Body of pancreas (tissue), 4 donors: ENCODE results near the gene TRUB2. TPM values are rescaled to one million over a fixed set of nuclear protein-coding genes. Genes with fewer than 3 reads are reported as not detected.
"Not testable (repeated sequence)": the region's sequence is repeated elsewhere in the genome, so short reads cannot be mapped to it uniquely, and the experiment has no call there.

ENCODE experiments used
- ATAC-seq: fragments of 150-250 bp; one replicate; pipeline ENCODE4 v1.9.1; 2016
- DNase-seq, 4 donors: peaks; one replicate each; pipeline ENCODE4 v3.0.0-alpha.2; 2019
- H3K27ac ChIP-seq, 4 donors: fragments of 200-600 bp; sonication (generic); 1 replicate in 3 of 4; 2 replicates in 1 of 4; pipeline versions ENCODE4 v1.5.1 to v1.6.1; 2016 to 2019; ENCODE audit warnings: mild to moderate bottlenecking in 1 of 4, mixed read lengths in 1 of 4, moderate library complexity in 1 of 4
- H3K27me3 ChIP-seq, 2 donors: fragments of 200-600 bp; sonication (generic); one replicate each; pipeline ENCODE4 v1.6.0; 2016; ENCODE audit warnings: mild to moderate bottlenecking in 1 of 2
- H3K36me3 ChIP-seq, 2 donors: fragments of 200-600 bp; sonication (generic); replicated peaks in 1 of 2; 2 replicates each; pipeline ENCODE4 v1.5.1; 2016; ENCODE audit warnings: low read depth in 2 of 2; ENCODE audit not compliant: insufficient read depth in 1 of 2
- H3K4me1 ChIP-seq: fragments of 200-600 bp; sonication (generic); one replicate; pipeline ENCODE4 v1.6.0; 2016
- H3K4me3 ChIP-seq, 2 donors: fragments of 200-600 bp; sonication (generic); 1 replicate in 1 of 2; 2 replicates in 1 of 2; pipeline ENCODE4 v1.5.1; 2016 to 2019
- H3K9me3 ChIP-seq, 3 donors: fragments of 200-600 bp; sonication (generic); 1 replicate in 2 of 3; 2 replicates in 1 of 3; pipeline ENCODE4 v1.5.1; 2016
- CTCF ChIP-seq, 7 experiments: fragments of 450-650 bp in 4 of 7; fragments of 200-600 bp in 3 of 7; sonication (generic) in 3 of 7; IDR thresholded peaks; one replicate each; pipeline ENCODE4 v1.5.1; 2016 to 2019; ENCODE audit warnings: antibody characterized with exemption in 7 of 7
- POLR2A ChIP-seq, 3 donors: fragments of 450-650 bp; IDR thresholded peaks; one replicate each; pipeline ENCODE4 v1.6.1; 2016; ENCODE audit warnings: antibody characterized with exemption in 3 of 3, mild to moderate bottlenecking in 2 of 3
- WGBS, 2 donors: methylation state at CpG; one replicate each; pipeline ENCODE4 v1.1.5; 2017; 5-methylcytosine and 5-hydroxymethylcytosine counted together
- intact Hi-C: fragments of 100-400 bp; cut with DNase I; formaldehyde crosslinking; loops from one replicate; pipeline ENCODE4 v1.15.1; 2023
- total RNA-seq, 2 donors: library from RNA; depleted of rRNA; stranded (reverse); fragments of >200 nt; gene quantifications; one replicate each; pipeline ENCODE4 v1.1.0, GENCODE V29; 2016

TRUB2 gene
- total RNA-seq, 2 donors from 2014 or later, result 6.3 to 11.4 TPM

GRCh38 chr9:128342971-128343680, 20.9 kb upstream of the TRUB2 start:
- intact Hi-C loops, result no loop called here
- H3K27me3 ChIP-seq, result no peaks in the 10 kb centered on the region
- 84 to 100% methylated on average over 3 to 8 of the region's 8 CpGs for WGBS, 2 donors
- DNase-seq (no peak), ATAC-seq (no peak)
- H3K27ac ChIP-seq, result no peak overlapping the region
- peaks cover 0 to 13% of the 10 kb centered on the region in 2 donors for H3K36me3 ChIP-seq
- TF ChIP-seq POLR2A (IDR thresholded peaks at IDR 0.05) (no peak), CTCF (IDR thresholded peaks at IDR 0.05) (no peak)
- H3K9me3 ChIP-seq, result no peaks in the 10 kb centered on the region
- H3K4me3 ChIP-seq, result no peak overlapping the region
- H3K4me1 ChIP-seq, result peaks cover 15% of the 10 kb centered on the region

- ATAC-seq (peak; percentile 48), DNase-seq (peak; percentile 66 to 78 (median 74))
- Histone ChIP-seq H3K4me3 (peak overlapping the region in 1 of 2 donors; percentile 72), H3K9me3 (no peaks in the 10 kb centered on the region), H3K4me1 (peaks cover 15% of the 10 kb centered on the region), H3K27ac (peak overlapping the region; percentile 5 to 85 (median 74)), H3K27me3 (no peaks in the 10 kb centered on the region), H3K36me3 (peaks cover 0 to 9% of the 10 kb centered on the region in 2 donors)
- WGBS, 2 donors, result 25 to 29% methylated on average over 13 of the region's 13 CpGs
- intact Hi-C loops, result no loop called here
- TF ChIP-seq POLR2A (IDR thresholded peaks at IDR 0.05) (no peak), CTCF (IDR thresholded peaks at IDR 0.05) (peak; percentile 32 to 71 (median 55))
Observed at GRCh38 chr9:128341435-128341849, 19.2 kb upstream of the TRUB2 start.

GRCh38 chr9:128340691-128341434, 18.6 kb upstream of the TRUB2 start:
- Histone ChIP-seq H3K36me3 (peaks cover 0 to 9% of the 10 kb centered on the region in 2 donors), H3K27ac (peak overlapping the region; percentile 65 to 85 (median 74)), H3K4me1 (peaks cover 15% of the 10 kb centered on the region), H3K4me3 (peak overlapping the region; percentile 72 to 85), H3K27me3 (no peaks in the 10 kb centered on the region), H3K9me3 (no peaks in the 10 kb centered on the region)
- intact Hi-C loops, result no loop called here
- ATAC-seq (peak; percentile 4), DNase-seq (peak in 1 of 4 donors; percentile 14)
- no peak for TF ChIP-seq POLR2A (IDR thresholded peaks at IDR 0.05)
- no peak for TF ChIP-seq CTCF (IDR thresholded peaks at IDR 0.05)
- 0 to 2% methylated on average over 7 to 46 of the region's 48 CpGs for WGBS, 2 donors

- TF ChIP-seq POLR2A (IDR thresholded peaks at IDR 0.05) (peak in 2 of 3 donors; percentile 35 to 44), CTCF (IDR thresholded peaks at IDR 0.05) (peak in 1 of 7 experiments; percentile 16)
- peak within 1 kb of the TSS; percentile 72 to 85 for H3K4me3 ChIP-seq
- no peaks in the 10 kb centered on the region for H3K9me3 ChIP-seq
- peaks cover 15% of the 10 kb centered on the region for H3K4me1 ChIP-seq
- intact Hi-C loops, result no loop called here
- peaks cover 0 to 3% of the 10 kb centered on the region in 2 donors for H3K36me3 ChIP-seq
- H3K27ac ChIP-seq, result peak within 1 kb of the TSS; percentile 65 to 85 (median 74)
- WGBS, 2 donors, result 3 to 26% methylated on average over 6 to 71 of the region's 75 CpGs
- peak; percentile 78 to 88 (median 82) for DNase-seq
- H3K27me3 ChIP-seq, result no peaks in the 10 kb centered on the region
- peak; percentile 92 for ATAC-seq
Observed at GRCh38 chr9:128339761-128340690, 17.8 kb upstream of the TRUB2 start, which contains the start of gene SLC27A4. Gene SLC27A4, plus strand, starts transcription at chr9:128340527. Its CDS starts 2,606 bp downstream, at chr9:128343133.

- H3K27ac ChIP-seq, result peak overlapping the region in 1 of 4 donors; percentile 76
- DNase-seq, H3K36me3 ChIP-seq, ATAC-seq, H3K4me3 ChIP-seq, intact Hi-C loops, H3K9me3 ChIP-seq, H3K27me3 ChIP-seq: not testable (repeated sequence)
- peaks cover 15% of the 10 kb centered on the region for H3K4me1 ChIP-seq
- WGBS, 2 donors, result 90 to 94% methylated on average over 15 of the region's 15 CpGs
Observed at GRCh38 chr9:128338852-128339614, 16.8 kb upstream of the TRUB2 start.
